Pancreas (tissue), 10 donors: ENCODE data around the gene BUB1B. TPM values are rescaled to one million over a fixed set of nuclear protein-coding genes. Genes with fewer than 3 reads are reported as not detected.

Experiments
- ATAC-seq, 4 donors: fragments of 200-7000 bp; cut with Tn5 transposase; one replicate each; pipeline versions ENCODE4 v1.8.0 to v1.9.1; 2020; ENCODE audit warnings: mild to moderate bottlenecking in 4 of 4, moderate library complexity in 4 of 4
- DNase-seq, 6 donors: peaks; one replicate each; pipeline ENCODE4 v3.0.0-alpha.2; 2020
- FAIRE-seq: peaks from 2 replicates; lab custom pipeline; 2012; peaks lifted over from hg19 to GRCh38; lab: Jason Lieb, UNC
- H3K27ac ChIP-seq, 4 donors: fragments of 200-600 bp; sonication (generic); 1 replicate in 3 of 4; 2 replicates in 1 of 4; pipeline versions ENCODE4 v1.5.0 to v1.8.0; 2020
- H3K27me3 ChIP-seq, 4 donors: fragments of 200-600 bp; one replicate each; pipeline ENCODE4 v1.8.0; 2021
- H3K36me3 ChIP-seq, 3 donors: fragments of 200-600 bp; sonication (generic) in 1 of 3; one replicate each; pipeline versions ENCODE4 v1.5.0 to v1.8.0; 2020 to 2021
- H3K4me1 ChIP-seq, 3 donors: fragments of 200-600 bp; one replicate each; pipeline ENCODE4 v1.8.0; 2021
- H3K4me3 ChIP-seq, 4 donors: fragments of 200-600 bp; sonication (generic) in 2 of 4; one replicate each; pipeline versions ENCODE4 v1.5.0 to v1.8.0; 2020 to 2021
- H3K9me3 ChIP-seq, 4 donors: fragments of 200-600 bp; one replicate each; pipeline ENCODE4 v1.8.0; 2021
- CTCF ChIP-seq, 4 donors: fragments of 200-600 bp; sonication (generic) in 3 of 4; IDR thresholded peaks; one replicate each; pipeline versions ENCODE4 v1.5.0 to v1.8.0; 2021; ENCODE audit warnings: antibody characterized with exemption in 4 of 4
- WGBS, 2 donors: extraction: QIAGEN DNeasy Blood & Tissue Kit; methylation state at CpG; one replicate each; pipeline ENCODE4 v1.1.7; 2013; 5-methylcytosine and 5-hydroxymethylcytosine counted together
- intact Hi-C, 3 donors: fragments of 100-400 bp; cut with DNase I; formaldehyde crosslinking; loops; one replicate each; pipeline versions ENCODE4 v1.11.1 to v1.14.2; 2022
- polyA plus RNA-seq, 2 donors: library from polyadenylated mRNA; stranded (reverse); fragments of 200-250 nt; gene quantifications; one replicate each; pipeline ENCODE4 v1.2.3, GENCODE V29; 2013
- total RNA-seq, 6 donors: library from RNA; stranded (reverse); fragmentation: NEBNext Ultra II Directional in 4 of 6; extraction: Animal tissue kit (Norgen Biotek cat#: 25700) in 4 of 6; gene quantifications; one replicate each; pipeline versions ENCODE4 v1.2.1 to v1.2.4, GENCODE V29; 2021 to 2023
- donor health status: healthy with polysubstance abuse.
- donor health status: DM: no; HTN: no; CAD: no; lungs with moderate emphysema.
- donor health status: DM: no; HTN: no; CAD: no.
- donor health status: control.
- donor health status: control.
- donor health status: Bipolar disorder and iron deficiency.
- donor health status: DM: yes; HTN: yes; CAD: no.
- donor health status: DM: no; HTN: no; CAD: no.
- donor health status: DM: no; HTN: no; CAD: no.
- donor health status: DM: yes; HTN: yes; CAD: no.

BUB1B gene
- total and polyA plus RNA-seq, 8 donors = 0.09 to 1.9 (median 1.0) TPM; not detected in 2

- ATAC-seq (no peak), FAIRE-seq (peak; percentile 98), DNase-seq (no peak)
- 84 to 89% methylated on average over 7 of the region's 7 CpGs for WGBS, 2 donors
- H3K4me3 ChIP-seq = no peak overlapping the region
- H3K27me3 ChIP-seq = peaks cover 0 to 6% (median 0%) of the 10 kb centered on the region in 4 donors
- H3K36me3 ChIP-seq = no peaks in the 10 kb centered on the region
- H3K9me3 ChIP-seq = no peaks in the 10 kb centered on the region
- intact Hi-C loops = no loop called here
- no peak overlapping the region for H3K27ac ChIP-seq
- no peak for TF ChIP-seq CTCF (IDR thresholded peaks at IDR 0.05)
- peaks cover 3 to 8% (median 4%) of the 10 kb centered on the region in 3 donors for H3K4me1 ChIP-seq
Measured at GRCh38 chr15:40125950-40126349, 34.9 kb upstream of the BUB1B start.

GRCh38 chr15:40128766-40129660 is 31.9 kb upstream of the BUB1B start:
- H3K4me3 ChIP-seq = no peak overlapping the region
- H3K27ac ChIP-seq = no peak overlapping the region
- WGBS, 2 donors = 58 to 71% methylated on average over 27 of the region's 27 CpGs
- peaks cover 3 to 8% (median 4%) of the 10 kb centered on the region in 3 donors for H3K4me1 ChIP-seq
- ATAC-seq = no peak
- FAIRE-seq = no peak
- H3K27me3 ChIP-seq = peaks cover 0 to 6% (median 0%) of the 10 kb centered on the region in 4 donors
- H3K9me3 ChIP-seq = no peaks in the 10 kb centered on the region
- no peaks in the 10 kb centered on the region for H3K36me3 ChIP-seq
- intact Hi-C loops = no loop called here
- no peak for TF ChIP-seq CTCF (IDR thresholded peaks at IDR 0.05)
- no peak for DNase-seq

- Histone ChIP-seq H3K9me3 (no peaks in the 10 kb centered on the region), H3K27me3 (peaks cover 0 to 6% (median 0%) of the 10 kb centered on the region in 4 donors), H3K36me3 (no peaks in the 10 kb centered on the region), H3K4me3 (no peak overlapping the region), H3K4me1 (peaks cover 3 to 4% (median 4%) of the 10 kb centered on the region in 3 donors), H3K27ac (no peak overlapping the region)
- intact Hi-C loops = no loop called here
- WGBS, 2 donors = 58 to 63% methylated on average over 5 of the region's 5 CpGs
- no peak for TF ChIP-seq CTCF (IDR thresholded peaks at IDR 0.05)
- FAIRE-seq (no peak), DNase-seq (no peak), ATAC-seq (no peak)
Measured at GRCh38 chr15:40130118-40130517, 30.8 kb upstream of the BUB1B start.

- H3K27me3 ChIP-seq = peaks cover 0 to 6% (median 0%) of the 10 kb centered on the region in 4 donors
- no peak for DNase-seq
Measured at GRCh38 chr15:40130799-40131502, 29.9 kb upstream of the BUB1B start.

More at GRCh38 chr15:40130799-40131502, 29.9 kb upstream of the BUB1B start:
- intact Hi-C loops = no loop called here
- Histone ChIP-seq H3K27ac (no peak overlapping the region), H3K9me3 (no peaks in the 10 kb centered on the region), H3K4me1 (no peaks in the 10 kb centered on the region), H3K36me3 (no peaks in the 10 kb centered on the region), H3K4me3 (no peak overlapping the region)
- TF ChIP-seq CTCF (IDR thresholded peaks at IDR 0.05) = no peak
- WGBS, 2 donors = 70 to 77% methylated on average over 19 of the region's 19 CpGs
- no peak for FAIRE-seq
- ATAC-seq = peak in 1 of 4 donors; percentile 11
